ENCODE measurements around the gene TP53BP1. TPM values are rescaled to one million over a fixed set of nuclear protein-coding genes. Genes with fewer than 3 reads are reported as not detected.
"Not testable (repeated sequence)": the region's sequence is repeated elsewhere in the genome, so short reads cannot be mapped to it uniquely, and the experiment has no call there.

TP53BP1 gene
- polyA plus RNA-seq, 1 experiment, result 85.6 TPM

DNA sequence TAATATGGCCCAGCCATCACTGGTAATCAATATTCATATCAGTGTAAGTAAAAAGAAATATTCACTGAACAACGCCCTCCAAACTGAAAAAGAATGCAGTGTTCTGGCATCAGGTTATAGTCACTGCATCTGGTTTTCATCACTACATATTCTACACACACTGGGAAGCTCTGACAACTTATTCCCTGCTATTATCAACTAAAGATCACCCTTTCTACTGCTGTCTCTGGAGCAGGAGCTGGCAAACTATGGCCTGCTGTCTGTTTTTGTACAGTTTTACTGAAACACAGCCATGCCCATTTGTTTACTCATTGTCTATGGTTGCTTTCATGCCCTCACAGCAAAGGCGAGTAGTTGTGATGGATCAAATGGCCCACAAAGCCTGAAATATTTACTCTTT lies 86.8 kb downstream of the TP53BP1 start:
- DNase-seq (ENCODE audit: low read depth, low spot score), result no peak
- H3K27me3 ChIP-seq (ENCODE audit: control insufficient read depth, insufficient read depth, low read length), result no peaks in the 10 kb centered on the region
- no peaks in the 10 kb centered on the region for H3K9me3 ChIP-seq (ENCODE audit: control insufficient read depth, insufficient read depth, low read length)
- ChIA-PET CTCF (no interaction called here), POLR2A (interaction anchor here (0.5 to 0.6 kb wide), 2 partner anchors 13 to 42 kb away, joined by 3 read pairs; no protein-coding TSS in a partner anchor)
- H3K27ac ChIP-seq (ENCODE audit: low read depth, low read length), result no peak overlapping the region
- no peak overlapping the region for H3K4me3 ChIP-seq (ENCODE audit: low read depth, low read length)
- TF ChIP-seq, protein P1, sequence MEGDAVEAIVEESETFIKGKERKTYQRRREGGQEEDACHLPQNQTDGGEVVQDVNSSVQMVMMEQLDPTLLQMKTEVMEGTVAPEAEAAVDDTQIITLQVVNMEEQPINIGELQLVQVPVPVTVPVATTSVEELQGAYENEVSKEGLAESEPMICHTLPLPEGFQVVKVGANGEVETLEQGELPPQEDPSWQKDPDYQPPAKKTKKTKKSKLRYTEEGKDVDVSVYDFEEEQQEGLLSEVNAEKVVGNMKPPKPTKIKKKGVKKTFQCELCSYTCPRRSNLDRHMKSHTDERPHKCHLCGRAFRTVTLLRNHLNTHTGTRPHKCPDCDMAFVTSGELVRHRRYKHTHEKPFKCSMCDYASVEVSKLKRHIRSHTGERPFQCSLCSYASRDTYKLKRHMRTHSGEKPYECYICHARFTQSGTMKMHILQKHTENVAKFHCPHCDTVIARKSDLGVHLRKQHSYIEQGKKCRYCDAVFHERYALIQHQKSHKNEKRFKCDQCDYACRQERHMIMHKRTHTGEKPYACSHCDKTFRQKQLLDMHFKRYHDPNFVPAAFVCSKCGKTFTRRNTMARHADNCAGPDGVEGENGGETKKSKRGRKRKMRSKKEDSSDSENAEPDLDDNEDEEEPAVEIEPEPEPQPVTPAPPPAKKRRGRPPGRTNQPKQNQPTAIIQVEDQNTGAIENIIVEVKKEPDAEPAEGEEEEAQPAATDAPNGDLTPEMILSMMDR (IDR thresholded peaks at IDR 0.05; ENCODE audit: low read depth, low read length), result no peak

DNA sequence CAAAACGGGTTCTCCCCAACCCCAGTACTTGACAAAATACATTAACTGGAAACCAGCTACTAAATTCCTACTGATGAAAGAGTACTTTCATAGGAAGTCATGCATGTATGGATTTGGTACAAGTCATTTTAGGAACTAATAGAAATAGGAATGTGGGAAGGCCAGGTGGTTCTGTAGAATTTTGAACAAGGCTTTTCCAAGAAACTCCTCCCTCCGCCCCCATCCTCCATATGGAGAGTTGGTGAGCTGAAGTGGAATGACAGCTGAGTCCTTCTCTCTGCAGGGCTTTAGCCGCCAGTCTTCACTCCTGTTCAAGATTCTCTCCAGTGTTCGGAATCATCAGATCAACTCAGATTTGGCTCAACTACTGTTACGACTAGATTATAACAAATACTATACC lies 88.8 kb downstream of the TP53BP1 start:
- no peaks in the 10 kb centered on the region for H3K9me3 ChIP-seq (ENCODE audit: control insufficient read depth, insufficient read depth, low read length)
- POLR2A ChIA-PET, result no interaction called here
- CTCF ChIA-PET, result no interaction called here
- DNase-seq (ENCODE audit: low read depth, low spot score), result no peak
- no peak overlapping the region for H3K27ac ChIP-seq (ENCODE audit: low read depth, low read length)
- TF ChIP-seq, protein P1 (IDR thresholded peaks at IDR 0.05; ENCODE audit: low read depth, low read length), result no peak
- H3K27me3 ChIP-seq (ENCODE audit: control insufficient read depth, insufficient read depth, low read length), result no peaks in the 10 kb centered on the region
- H3K4me3 ChIP-seq (ENCODE audit: low read depth, low read length), result no peak overlapping the region

DNA sequence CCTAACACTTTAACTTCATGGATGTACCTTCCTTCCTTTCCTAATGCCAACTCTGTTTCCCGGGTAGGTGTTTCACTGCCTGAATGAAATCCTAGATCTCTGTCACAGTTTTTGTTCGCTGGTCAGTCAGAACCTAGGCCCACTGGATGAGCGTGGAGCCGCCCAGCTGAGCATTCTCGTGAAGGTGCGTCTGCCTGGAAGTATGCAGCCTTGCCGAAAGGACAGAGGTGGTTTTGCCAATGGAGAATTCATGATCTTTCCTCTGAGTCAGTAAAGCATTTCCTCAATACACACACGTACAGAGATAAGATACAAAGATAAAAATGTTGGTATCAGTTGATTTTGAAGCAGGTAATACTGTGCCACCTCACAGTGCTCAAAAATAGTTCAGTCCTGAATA lies 89.3 kb downstream of the TP53BP1 start:
- Histone ChIP-seq H3K27me3 (ENCODE audit: control insufficient read depth, insufficient read depth, low read length) (no peaks in the 10 kb centered on the region), H3K4me3 (ENCODE audit: low read depth, low read length) (no peak overlapping the region), H3K27ac (ENCODE audit: low read depth, low read length) (no peak overlapping the region), H3K9me3 (ENCODE audit: control insufficient read depth, insufficient read depth, low read length) (no peaks in the 10 kb centered on the region)
- ChIA-PET POLR2A (no interaction called here), CTCF (no interaction called here)
- no peak for DNase-seq (ENCODE audit: low read depth, low spot score)
- TF ChIP-seq, protein P1 (IDR thresholded peaks at IDR 0.05; ENCODE audit: low read depth, low read length), result no peak

DNA sequence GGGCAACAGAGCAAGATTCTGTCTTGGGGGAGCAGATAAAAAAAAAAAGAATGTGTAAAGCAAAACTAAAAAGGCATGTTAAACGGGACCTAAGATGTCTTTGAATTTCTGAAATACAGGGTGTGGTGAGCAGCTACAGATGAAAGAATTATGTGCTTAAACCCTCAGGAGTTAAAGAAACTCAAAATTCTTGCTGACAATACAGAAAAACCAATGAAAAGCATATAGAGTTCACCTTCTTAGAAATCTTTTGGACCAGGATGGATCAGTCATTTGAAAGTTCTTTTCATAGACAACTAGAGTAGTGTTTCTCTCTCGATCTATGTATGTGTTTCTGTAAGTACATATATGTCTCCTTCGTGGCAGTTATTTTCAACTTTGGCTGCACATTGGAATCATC lies 90.7 kb downstream of the TP53BP1 start:
- ChIA-PET POLR2A (no interaction called here), CTCF (no interaction called here)
- H3K27me3 ChIP-seq (ENCODE audit: control insufficient read depth, insufficient read depth, low read length), result no peaks in the 10 kb centered on the region
- TF ChIP-seq, protein P1 (IDR thresholded peaks at IDR 0.05; ENCODE audit: low read depth, low read length), result no peak
- no peak overlapping the region for H3K4me3 ChIP-seq (ENCODE audit: low read depth, low read length)
- no peak overlapping the region for H3K27ac ChIP-seq (ENCODE audit: low read depth, low read length)
- DNase-seq (ENCODE audit: low read depth, low spot score), result no peak
- H3K9me3 ChIP-seq (ENCODE audit: control insufficient read depth, insufficient read depth, low read length), result no peaks in the 10 kb centered on the region

DNA sequence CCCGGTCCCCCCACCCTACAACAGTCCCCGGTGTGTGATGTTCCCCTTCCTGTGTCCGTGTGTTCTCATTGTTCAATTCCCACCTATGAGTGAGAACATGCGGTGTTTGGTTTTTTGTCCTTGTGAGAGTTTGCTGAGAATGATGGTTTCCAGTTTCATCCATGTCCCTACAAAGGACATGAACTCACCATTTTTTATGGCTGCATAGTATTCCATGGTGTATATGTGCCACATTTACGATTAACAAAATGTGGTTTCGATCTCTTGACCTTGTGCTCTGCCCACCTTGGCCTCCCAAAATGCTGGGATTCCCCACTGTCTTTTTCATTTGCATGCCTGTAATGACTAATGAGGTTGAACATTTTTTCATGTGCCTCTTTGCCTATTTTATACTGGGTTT lies 99.4 kb downstream of the TP53BP1 start:
- DNase-seq (ENCODE audit: low read depth, low spot score); POLR2A ChIA-PET; H3K9me3 ChIP-seq (ENCODE audit: control insufficient read depth, insufficient read depth, low read length); H3K27me3 ChIP-seq (ENCODE audit: control insufficient read depth, insufficient read depth, low read length); CTCF ChIA-PET; H3K4me3 ChIP-seq (ENCODE audit: low read depth, low read length); H3K27ac ChIP-seq (ENCODE audit: low read depth, low read length): not testable (repeated sequence)

DNA sequence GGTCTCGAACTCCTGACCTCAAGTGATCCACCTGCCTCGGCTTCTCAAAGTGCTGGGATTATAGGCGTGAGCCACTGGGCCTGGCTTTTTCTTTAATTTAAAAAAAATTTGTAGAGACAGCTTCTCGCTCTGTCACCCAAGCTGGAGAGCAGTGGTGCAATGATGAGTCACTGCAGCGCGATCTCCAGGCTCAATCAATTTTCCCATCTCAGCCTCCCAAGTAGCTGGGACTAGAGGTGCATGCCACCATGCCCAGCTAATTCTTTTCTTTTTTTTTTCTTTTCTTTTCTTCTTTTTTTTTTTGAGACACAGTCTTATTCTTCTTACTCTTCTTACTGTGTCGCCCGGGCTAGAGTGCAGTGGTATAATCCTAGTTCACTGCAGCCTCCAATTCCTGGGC lies 102.2 kb downstream of the TP53BP1 start:
- ChIA-PET CTCF (interaction anchor here (1.0 to 2.9 kb wide), 4 partner anchors 14 to 123 kb away, joined by 5 to 13 read pairs (median 6); partner anchors contain the start of genes TUBGCP4 and ZSCAN29), POLR2A (no interaction called here)
- Histone ChIP-seq H3K27me3 (ENCODE audit: control insufficient read depth, insufficient read depth, low read length) (no peaks in the 10 kb centered on the region), H3K4me3 (ENCODE audit: low read depth, low read length) (no peak overlapping the region), H3K27ac (ENCODE audit: low read depth, low read length) (no peak overlapping the region), H3K9me3 (ENCODE audit: control insufficient read depth, insufficient read depth, low read length) (no peaks in the 10 kb centered on the region)
- TF ChIP-seq, protein P1 (IDR thresholded peaks at IDR 0.05; ENCODE audit: low read depth, low read length), result no peak
- no peak for DNase-seq (ENCODE audit: low read depth, low spot score)

Data from AG04450 (cell line).